Measurements from ENCODE around the gene LMAN2L.

Gene LMAN2L

GRCh38 chr2:96684883-96685576, 54.8 kb downstream of the LMAN2L start:
- no peak for DNase-seq (ENCODE audit: low read depth, low spot score)
- Histone ChIP-seq H3K9me3 (ENCODE audit: insufficient read depth, low read length) (no peaks in the 10 kb centered on the region), H3K27me3 (ENCODE audit: insufficient read depth, insufficient read length) (no peaks in the 10 kb centered on the region), H3K4me1 (ENCODE audit: insufficient read depth, insufficient read length) (peaks cover 11% of the 10 kb centered on the region), H3K36me3 (ENCODE audit: insufficient read depth, insufficient read length, low read length) (no peaks in the 10 kb centered on the region), H3K4me3 (ENCODE audit: insufficient read length, low read depth) (no peak overlapping the region), H3K9ac (ENCODE audit: insufficient read length, low read depth) (no peak overlapping the region)
- no peak for TF ChIP-seq ZNF274 (IDR thresholded peaks at IDR 0.05; ENCODE audit: low read depth, low read length)
- no peak for TF ChIP-seq SUZ12 (IDR thresholded peaks at IDR 0.05; ENCODE audit: extremely low read depth, insufficient read depth, insufficient read length)
- TF ChIP-seq YY1 (IDR thresholded peaks at IDR 0.05; ENCODE audit: insufficient read depth, insufficient read length) = no peak

DNA sequence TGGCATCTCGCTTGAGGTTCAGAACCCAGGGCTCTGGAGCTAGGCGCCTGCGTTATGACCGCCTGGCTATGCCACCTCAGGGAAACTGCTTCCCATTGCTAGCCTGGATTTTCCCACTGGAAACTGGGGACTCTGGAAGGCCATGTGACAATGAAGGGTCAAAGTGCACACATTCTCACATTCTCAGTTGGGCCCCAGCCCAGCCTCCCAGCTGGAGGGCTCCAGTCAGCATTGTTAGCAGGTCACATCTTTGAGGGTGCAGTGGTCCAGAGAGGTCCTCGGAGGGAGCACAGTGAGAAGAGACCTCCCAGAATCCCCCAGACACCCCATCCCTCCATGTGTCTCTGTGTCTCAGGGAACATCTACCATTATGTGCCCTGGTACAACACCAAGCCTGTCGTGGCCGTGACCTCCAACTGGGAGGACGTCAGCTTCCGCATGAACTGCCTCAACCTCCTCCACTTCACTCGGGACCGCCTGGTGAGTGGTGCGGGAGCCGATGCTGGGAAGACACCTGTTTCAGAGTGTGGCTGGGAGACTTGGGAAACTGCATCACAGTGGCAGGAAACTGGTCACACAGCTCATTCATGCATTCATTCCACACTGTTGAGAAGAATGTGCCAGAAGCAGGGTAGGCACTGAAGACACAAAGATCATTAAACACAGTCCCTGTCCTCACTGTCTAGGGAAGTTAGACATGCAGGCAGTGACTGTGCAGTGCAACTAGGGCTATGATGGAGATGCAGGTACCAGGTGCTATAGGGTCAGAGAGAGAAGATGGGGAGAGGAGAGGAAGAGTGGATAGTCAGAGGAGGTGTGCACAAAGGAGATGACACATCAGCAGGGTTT, 55.7 kb downstream of the LMAN2L start:
- Histone ChIP-seq H3K36me3 (ENCODE audit: insufficient read depth, insufficient read length, low read length) (no peaks in the 10 kb centered on the region), H3K27me3 (ENCODE audit: insufficient read depth, insufficient read length) (no peaks in the 10 kb centered on the region), H3K9ac (ENCODE audit: insufficient read length, low read depth) (no peak overlapping the region), H3K4me1 (ENCODE audit: insufficient read depth, insufficient read length) (peaks cover 11% of the 10 kb centered on the region), H3K4me3 (ENCODE audit: insufficient read length, low read depth) (no peak overlapping the region), H3K9me3 (ENCODE audit: insufficient read depth, low read length) (no peaks in the 10 kb centered on the region)
- DNase-seq (ENCODE audit: low read depth, low spot score) = no peak
- TF ChIP-seq ZNF274 (IDR thresholded peaks at IDR 0.05; ENCODE audit: low read depth, low read length) (no peak), SUZ12 (IDR thresholded peaks at IDR 0.05; ENCODE audit: extremely low read depth, insufficient read depth, insufficient read length) (no peak), YY1 (IDR thresholded peaks at IDR 0.05; ENCODE audit: insufficient read depth, insufficient read length) (no peak)

- Histone ChIP-seq H3K9ac (ENCODE audit: insufficient read length, low read depth) (no peak overlapping the region), H3K9me3 (ENCODE audit: insufficient read depth, low read length) (no peaks in the 10 kb centered on the region), H3K36me3 (ENCODE audit: insufficient read depth, insufficient read length, low read length) (no peaks in the 10 kb centered on the region), H3K27me3 (ENCODE audit: insufficient read depth, insufficient read length) (no peaks in the 10 kb centered on the region), H3K4me1 (ENCODE audit: insufficient read depth, insufficient read length) (peaks cover 11% of the 10 kb centered on the region), H3K4me3 (ENCODE audit: insufficient read length, low read depth) (no peak overlapping the region)
- TF ChIP-seq YY1 (IDR thresholded peaks at IDR 0.05; ENCODE audit: insufficient read depth, insufficient read length) = no peak
- DNase-seq (ENCODE audit: low read depth, low spot score) = no peak
Observed at GRCh38 chr2:96683307-96683706, 56.6 kb downstream of the LMAN2L start.

DNA sequence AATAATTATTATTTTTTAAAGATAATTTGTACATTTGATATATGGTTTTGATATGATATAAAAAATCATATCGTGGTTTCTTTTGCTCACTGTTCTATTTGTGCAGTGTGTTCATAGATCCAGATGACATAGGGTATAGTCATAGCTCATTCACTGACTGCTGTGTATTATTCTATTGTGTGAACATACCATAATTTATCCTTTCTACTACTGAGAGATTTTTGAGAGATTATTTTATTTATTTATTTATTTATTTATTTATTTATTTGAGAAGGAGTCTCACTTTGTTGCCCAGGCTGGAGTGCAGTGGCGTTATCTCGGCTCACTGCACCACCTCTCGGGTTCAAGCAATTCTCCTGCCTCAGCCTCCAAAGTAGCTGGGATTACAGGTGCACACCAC, 58.3 kb downstream of the LMAN2L start:
- Histone ChIP-seq H3K27me3 (ENCODE audit: insufficient read depth, insufficient read length) (no peaks in the 10 kb centered on the region), H3K4me1 (ENCODE audit: insufficient read depth, insufficient read length) (peaks cover 11% of the 10 kb centered on the region), H3K9ac (ENCODE audit: insufficient read length, low read depth) (no peak overlapping the region), H3K9me3 (ENCODE audit: insufficient read depth, low read length) (no peaks in the 10 kb centered on the region), H3K4me3 (ENCODE audit: insufficient read length, low read depth) (no peak overlapping the region), H3K36me3 (ENCODE audit: insufficient read depth, insufficient read length, low read length) (no peaks in the 10 kb centered on the region)
- no peak for DNase-seq (ENCODE audit: low read depth, low spot score)
- TF ChIP-seq YY1 (IDR thresholded peaks at IDR 0.05; ENCODE audit: insufficient read depth, insufficient read length) (no peak), ZNF274 (IDR thresholded peaks at IDR 0.05; ENCODE audit: low read depth, low read length) (no peak), SUZ12 (IDR thresholded peaks at IDR 0.05; ENCODE audit: extremely low read depth, insufficient read depth, insufficient read length) (no peak)

DNA sequence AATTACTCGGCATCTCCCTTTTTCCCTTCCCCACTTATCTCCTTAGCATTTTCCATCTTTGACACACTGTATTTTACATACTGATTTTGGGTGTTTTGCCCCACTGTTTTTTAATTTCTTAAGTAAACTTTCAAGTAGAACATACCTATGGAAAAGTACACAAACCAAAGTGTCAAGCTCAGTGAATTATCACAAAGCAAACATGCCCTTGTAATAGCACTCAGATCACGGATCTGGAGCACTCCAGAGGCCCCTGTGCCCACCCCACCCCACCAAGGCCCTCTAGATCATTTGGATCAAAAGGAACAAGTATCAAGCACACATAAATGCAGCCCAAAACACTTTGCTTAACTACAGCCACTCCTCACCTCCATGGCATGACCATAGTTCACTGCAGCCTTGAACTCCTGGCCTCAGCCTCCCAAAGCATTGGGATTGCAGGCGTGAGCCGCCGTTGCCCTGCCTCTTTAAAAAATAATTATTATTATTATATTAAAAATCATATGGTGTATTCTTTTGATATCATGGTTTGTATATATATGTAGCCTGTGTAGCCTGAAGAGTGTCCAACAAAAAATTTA, 59.2 kb downstream of the LMAN2L start:
- peaks cover 6% of the 10 kb centered on the region for H3K4me1 ChIP-seq (ENCODE audit: insufficient read depth, insufficient read length)
- no peaks in the 10 kb centered on the region for H3K9me3 ChIP-seq (ENCODE audit: insufficient read depth, low read length)
- H3K4me3 ChIP-seq (ENCODE audit: insufficient read length, low read depth) = no peak overlapping the region
- DNase-seq (ENCODE audit: low read depth, low spot score) = no peak
- H3K27me3 ChIP-seq (ENCODE audit: insufficient read depth, insufficient read length) = no peaks in the 10 kb centered on the region
- no peaks in the 10 kb centered on the region for H3K36me3 ChIP-seq (ENCODE audit: insufficient read depth, insufficient read length, low read length)
- TF ChIP-seq YY1 (IDR thresholded peaks at IDR 0.05; ENCODE audit: insufficient read depth, insufficient read length) (no peak), SUZ12 (IDR thresholded peaks at IDR 0.05; ENCODE audit: extremely low read depth, insufficient read depth, insufficient read length) (no peak), ZNF274 (IDR thresholded peaks at IDR 0.05; ENCODE audit: low read depth, low read length) (no peak)
- H3K9ac ChIP-seq (ENCODE audit: insufficient read length, low read depth) = no peak overlapping the region

GRCh38 chr2:96679848-96680247, 60.0 kb downstream of the LMAN2L start:
- Histone ChIP-seq H3K9me3 (ENCODE audit: insufficient read depth, low read length) (no peaks in the 10 kb centered on the region), H3K4me3 (ENCODE audit: insufficient read length, low read depth) (no peak overlapping the region), H3K36me3 (ENCODE audit: insufficient read depth, insufficient read length, low read length) (no peaks in the 10 kb centered on the region), H3K4me1 (ENCODE audit: insufficient read depth, insufficient read length) (no peaks in the 10 kb centered on the region), H3K9ac (ENCODE audit: insufficient read length, low read depth) (no peak overlapping the region), H3K27me3 (ENCODE audit: insufficient read depth, insufficient read length) (no peaks in the 10 kb centered on the region)
- no peak for TF ChIP-seq SUZ12 (IDR thresholded peaks at IDR 0.05; ENCODE audit: extremely low read depth, insufficient read depth, insufficient read length)
- no peak for TF ChIP-seq ZNF274 (IDR thresholded peaks at IDR 0.05; ENCODE audit: low read depth, low read length)
- no peak for TF ChIP-seq YY1 (IDR thresholded peaks at IDR 0.05; ENCODE audit: insufficient read depth, insufficient read length)
- no peak for DNase-seq (ENCODE audit: low read depth, low spot score)
